H1 (cell line): Measurements from ENCODE around the gene SHMT2. TPM values are rescaled to one million over a fixed set of nuclear protein-coding genes. Genes with fewer than 3 reads are reported as not detected.

Experiments used
- CTCF ChIA-PET: fragments of 300-600 bp; sonication (Branson Sonifier 250); formaldehyde crosslinking; loops from one replicate; lab custom pipeline; 2021; ENCODE audit not compliant: partially characterized antibody; lab: Charles Lee
- POLR2A ChIA-PET: fragments of 300-600 bp; sonication (Branson Sonifier 250); formaldehyde crosslinking; loops from one replicate; lab custom pipeline; 2021; ENCODE audit warnings: inconsistent platforms; ENCODE audit not compliant: partially characterized antibody; lab: Charles Lee
- DNase-seq, 2 experiments: peaks; one replicate each; pipeline versions ENCODE4 v3.0.0 to v3.0.0-alpha.2; 2010 to 2022; ENCODE audit warnings: low spot score in 2 of 2, low read depth in 1 of 2, mixed read lengths in 1 of 2
- FAIRE-seq: peaks from 2 replicates; lab custom pipeline; 2011; peaks lifted over from hg19 to GRCh38; lab: Jason Lieb, UNC
- H2AFZ ChIP-seq: 2 replicates; pipeline ENCODE4 v1.8.1; 2012; ENCODE audit warnings: low read length, inconsistent platforms
- H2AK5ac ChIP-seq: 2 replicates; pipeline ENCODE4 v1.6.1; 2013; ENCODE audit warnings: low read depth, low read length
- H2BK120ac ChIP-seq: replicated peaks from 2 replicates; pipeline ENCODE3; 2013; ENCODE audit warnings: low read depth, low read length, inconsistent platforms
- H2BK12ac ChIP-seq: 2 replicates; pipeline ENCODE4 v1.6.1; 2013; ENCODE audit warnings: low read depth, low read length
- H2BK15ac ChIP-seq: 2 replicates; pipeline ENCODE4 v1.6.1; 2013; ENCODE audit warnings: low read length
- H2BK20ac ChIP-seq: 2 replicates; pipeline ENCODE4 v1.6.1; 2013; ENCODE audit warnings: low read length
- H2BK5ac ChIP-seq: 2 replicates; pipeline ENCODE4 v1.6.1; 2013; ENCODE audit warnings: low read depth, low read length
- H3K14ac ChIP-seq: 2 replicates; pipeline ENCODE4 v1.6.1; 2013; ENCODE audit warnings: inconsistent platforms; ENCODE audit not compliant: insufficient read length
- H3K18ac ChIP-seq: 2 replicates; pipeline ENCODE4 v1.6.1; 2013; ENCODE audit warnings: low read length; ENCODE audit errors: extremely low read depth
- H3K23ac ChIP-seq: 2 replicates; pipeline ENCODE4 v1.6.1; 2013; ENCODE audit warnings: inconsistent platforms; ENCODE audit not compliant: insufficient read length
- H3K23me2 ChIP-seq: 2 replicates; pipeline ENCODE4 v1.6.1; 2013; ENCODE audit warnings: low read depth, low read length
- H3K27ac ChIP-seq: 2 replicates; pipeline ENCODE4 v1.6.1; 2011; ENCODE audit warnings: low read depth, low read length, inconsistent platforms
- H3K27me3 ChIP-seq, 4 experiments: replicated peaks in 1 of 4; 1 replicate in 1 of 4; 2 replicates in 3 of 4; pipeline versions ENCODE4 v1.6.1 to v1.8.1; 2011 to 2013; ENCODE audit warnings: low read length in 3 of 4, mild to moderate bottlenecking in 3 of 4, inconsistent platforms in 2 of 4, mixed read lengths in 2 of 4, moderate library complexity in 1 of 4; ENCODE audit not compliant: control insufficient read depth in 3 of 4, insufficient read depth in 3 of 4; ENCODE audit errors: extremely low read depth in 1 of 4
- H3K36me3 ChIP-seq, 4 experiments: 2 replicates each; pipeline versions ENCODE4 v1.6.1 to v1.8.1; 2011 to 2013; ENCODE audit warnings: mild to moderate bottlenecking in 4 of 4, low read length in 3 of 4, moderate library complexity in 2 of 4, control low read depth in 1 of 4, inconsistent platforms in 1 of 4; ENCODE audit not compliant: insufficient read depth in 4 of 4, control insufficient read depth in 2 of 4
- H3K4ac ChIP-seq: replicated peaks from 2 replicates; pipeline ENCODE3; 2013; ENCODE audit warnings: low read length, low read depth, mixed read lengths, inconsistent platforms; ENCODE audit not compliant: insufficient read length
- H3K4me1 ChIP-seq, 4 experiments: replicated peaks in 1 of 4; 1 replicate in 1 of 4; 2 replicates in 3 of 4; pipeline versions ENCODE4 v1.6.1 to v1.8.1; 2011 to 2013; ENCODE audit warnings: low read length in 3 of 4, inconsistent platforms in 2 of 4, mixed read lengths in 1 of 4; ENCODE audit not compliant: insufficient read depth in 4 of 4, control insufficient read depth in 3 of 4
- H3K4me2 ChIP-seq, 2 experiments: 2 replicates each; pipeline versions ENCODE4 v1.6.1 to v1.8.1; 2011 to 2013; ENCODE audit warnings: low read depth in 2 of 2, low read length in 2 of 2, control low read depth in 1 of 2, inconsistent platforms in 1 of 2, mild to moderate bottlenecking in 1 of 2; ENCODE audit not compliant: insufficient read depth in 1 of 2
- H3K4me3 ChIP-seq, 4 experiments: fragments of 200-600, 300-600 bp in 1 of 4; sonication (generic), shearing (Covaris generic), sonication (Bioruptor Twin) in 1 of 4; 2 replicates each; pipeline versions ENCODE4 v1.5.1 to v1.8.1; 2011 to 2016; ENCODE audit warnings: low read length in 4 of 4, low read depth in 3 of 4, control low read depth in 2 of 4, inconsistent platforms in 2 of 4, mild to moderate bottlenecking in 2 of 4, mixed read lengths in 1 of 4, moderate library complexity in 1 of 4; ENCODE audit not compliant: insufficient read depth in 2 of 4; ENCODE audit errors: extremely low read depth in 1 of 4
- H3K56ac ChIP-seq: replicated peaks from 2 replicates; pipeline ENCODE3; 2013; ENCODE audit warnings: low read depth, mild to moderate bottlenecking, mixed read lengths, low read length, inconsistent platforms; ENCODE audit not compliant: insufficient read length
- H3K79me1 ChIP-seq: 2 replicates; pipeline ENCODE4 v1.6.1; 2013; ENCODE audit warnings: low read depth, low read length, control low read depth
- H3K79me2 ChIP-seq, 2 experiments: 2 replicates each; pipeline versions ENCODE4 v1.6.1 to v1.8.1; 2012 to 2013; ENCODE audit warnings: low read length in 2 of 2, mild to moderate bottlenecking in 2 of 2, inconsistent platforms in 1 of 2; ENCODE audit not compliant: insufficient read depth in 2 of 2, control insufficient read depth in 1 of 2
- H3K9ac ChIP-seq, 4 experiments: replicated peaks in 1 of 4; 1 replicate in 1 of 4; 2 replicates in 3 of 4; pipeline versions ENCODE4 v1.6.1 to v1.8.1; 2011 to 2013; ENCODE audit warnings: low read depth in 3 of 4, low read length in 3 of 4, control low read depth in 2 of 4, mild to moderate bottlenecking in 2 of 4, moderate library complexity in 2 of 4, inconsistent platforms in 1 of 4; ENCODE audit errors: extremely low read depth in 1 of 4
- H3K9me3 ChIP-seq, 2 experiments: 2 replicates each; pipeline versions ENCODE4 v1.6.1 to v1.8.1; 2012 to 2013; ENCODE audit warnings: mild to moderate bottlenecking in 2 of 2, moderate library complexity in 2 of 2, control low read depth in 1 of 2, inconsistent platforms in 1 of 2, low read depth in 1 of 2, low read length in 1 of 2, mixed read lengths in 1 of 2; ENCODE audit not compliant: insufficient read depth in 2 of 2
- H4K20me1 ChIP-seq, 2 experiments: replicated peaks in 1 of 2; 2 replicates each; pipeline versions ENCODE3 to v1.8.1; 2011 to 2013; ENCODE audit warnings: inconsistent platforms in 2 of 2, low read length in 2 of 2, mild to moderate bottlenecking in 1 of 2; ENCODE audit not compliant: insufficient read depth in 2 of 2, control insufficient read depth in 1 of 2
- H4K5ac ChIP-seq: 2 replicates; pipeline ENCODE4 v1.6.1; 2013; ENCODE audit warnings: low read length, low read depth, mixed read lengths, inconsistent platforms; ENCODE audit not compliant: insufficient read length
- H4K8ac ChIP-seq: 2 replicates; pipeline ENCODE4 v1.8.0; 2013; ENCODE audit warnings: mild to moderate bottlenecking, moderate library complexity, low read length, inconsistent platforms; ENCODE audit not compliant: insufficient read depth; ENCODE audit errors: extremely low read depth
- H4K91ac ChIP-seq: replicated peaks from 2 replicates; pipeline ENCODE3; 2013; ENCODE audit warnings: low read length, mixed read lengths, inconsistent platforms; ENCODE audit not compliant: insufficient read length
- WGBS, 2 experiments: shearing (Covaris generic) in 1 of 2; methylation state at CpG; one replicate each; pipeline versions ENCODE4 v1.1.6 to v1.1.7; 2013 to 2015; ENCODE audit warnings: low lambda C conversion rate in 2 of 2, mixed read lengths in 2 of 2, inconsistent platforms in 1 of 2, low coverage in 1 of 2, missing lambda C conversion rate in 1 of 2; ENCODE audit not compliant: insufficient replicate concordance in 2 of 2, insufficient coverage in 1 of 2, insufficient read length in 1 of 2; ENCODE audit errors: extremely low coverage in 1 of 2, missing lambda C conversion rate in 1 of 2; 5-methylcytosine and 5-hydroxymethylcytosine counted together
- polyA plus RNA-seq, 7 experiments: library from polyadenylated mRNA; depleted of rRNA in 3 of 7; stranded (reverse) in 5 of 7; unstranded in 2 of 7; fragments of >200 nt in 5 of 7; fragments of 200-250 nt in 2 of 7; gene quantifications; 1 replicate in 5 of 7; 2 replicates in 1 of 7; 4 replicates in 1 of 7; pipeline versions ENCODE4 v1.2.1 to v1.2.3, GENCODE V29; 2011 to 2013; ENCODE audit warnings: missing spikeins in 2 of 7, mixed read lengths in 2 of 7
- total RNA-seq: library from RNA; stranded (reverse); fragmentation: NEBNext Ultra II Directional; extraction: Animal tissue kit (Norgen Biotek cat#: 25700); gene quantifications from 2 replicates; pipeline ENCODE4 v1.2.1, GENCODE V29; 2021
- TF ChIP-seq, protein P1 (sequence below): IDR thresholded peaks from 2 replicates; pipeline ENCODE4 v1.6.1; 2011; ENCODE audit warnings: low read length, improper control_type of control experiment

SHMT2 gene
- total and polyA plus RNA-seq, 2 of the 8 experiments (the other 6 are each of a cell fraction or from before 2014, with no cell fraction given) = 274 to 520 TPM

DNA sequence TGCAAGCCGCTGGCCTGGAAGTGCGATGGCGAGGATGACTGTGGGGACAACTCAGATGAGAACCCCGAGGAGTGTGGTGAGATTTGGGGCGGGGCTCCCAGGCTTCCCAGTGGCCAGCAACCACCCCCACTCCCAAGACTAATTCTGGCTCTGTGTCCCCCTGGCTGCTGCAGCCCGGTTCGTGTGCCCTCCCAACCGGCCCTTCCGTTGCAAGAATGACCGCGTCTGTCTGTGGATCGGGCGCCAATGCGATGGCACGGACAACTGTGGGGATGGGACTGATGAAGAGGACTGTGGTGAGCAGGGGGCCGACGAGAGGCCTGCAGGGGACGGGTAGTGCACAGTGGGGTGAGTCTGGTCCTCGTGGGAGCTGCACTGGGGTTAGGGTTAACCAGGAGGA lies 25.1 kb upstream of the SHMT2 start:
- Histone ChIP-seq H4K5ac (no peak overlapping the region), H2AK5ac (no peak overlapping the region), H3K79me2 (no peaks in the 10 kb centered on the region), H3K9me3 (no peaks in the 10 kb centered on the region), H3K4me1 (no peaks in the 10 kb centered on the region), H3K18ac (no peak overlapping the region), H3K27me3 (no peaks in the 10 kb centered on the region), H3K23me2 (no peaks in the 10 kb centered on the region), H3K79me1 (no peaks in the 10 kb centered on the region; the same call in 1 of the 2 replicates), H3K4me3 (no peak overlapping the region), H2BK12ac (no peak overlapping the region), H3K4me2 (no peak overlapping the region), H3K14ac (no peak overlapping the region), H2BK5ac (no peak overlapping the region; the same call in 1 of the 2 replicates), H3K9ac (no peak overlapping the region), H3K4ac (no peak overlapping the region), H2BK120ac (no peak overlapping the region), H2AFZ (no peak overlapping the region), H4K91ac (no peak overlapping the region), H3K23ac (no peak overlapping the region), H4K20me1 (peaks cover 10 to 22% of the 10 kb centered on the region in 2 experiments), H4K8ac (peak overlapping the region; percentile 68; the same call in 1 of the 2 replicates), H2BK15ac (no peak overlapping the region), H3K27ac (no peak overlapping the region), H3K36me3 (peaks cover 32 to 86% (median 71%) of the 10 kb centered on the region in 4 experiments), H2BK20ac (no peak overlapping the region), H3K56ac (no peak overlapping the region)
- FAIRE-seq (no peak), DNase-seq (no peak)
- 91% methylated on average over 19 of the region's 19 CpGs; no CpG with 5 or more reads in 1 of the 2 experiments for WGBS, 2 experiments
- ChIA-PET POLR2A (interaction anchor here (3.5 kb wide), 1 partner anchor 10 kb away, joined by 7 read pairs; no protein-coding TSS in a partner anchor), CTCF (no interaction called here)
- TF ChIP-seq, protein P1, sequence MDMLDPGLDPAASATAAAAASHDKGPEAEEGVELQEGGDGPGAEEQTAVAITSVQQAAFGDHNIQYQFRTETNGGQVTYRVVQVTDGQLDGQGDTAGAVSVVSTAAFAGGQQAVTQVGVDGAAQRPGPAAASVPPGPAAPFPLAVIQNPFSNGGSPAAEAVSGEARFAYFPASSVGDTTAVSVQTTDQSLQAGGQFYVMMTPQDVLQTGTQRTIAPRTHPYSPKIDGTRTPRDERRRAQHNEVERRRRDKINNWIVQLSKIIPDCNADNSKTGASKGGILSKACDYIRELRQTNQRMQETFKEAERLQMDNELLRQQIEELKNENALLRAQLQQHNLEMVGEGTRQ = no peak
